ENCODE data around the gene FIGNL1. TPM values are rescaled to one million over a fixed set of nuclear protein-coding genes. Genes with fewer than 3 reads are reported as not detected.

FIGNL1 gene
- total and polyA plus RNA-seq, 2 of the 4 experiments (the other 2 are of a cell fraction) = 8.2 to 27.1 TPM

DNA sequence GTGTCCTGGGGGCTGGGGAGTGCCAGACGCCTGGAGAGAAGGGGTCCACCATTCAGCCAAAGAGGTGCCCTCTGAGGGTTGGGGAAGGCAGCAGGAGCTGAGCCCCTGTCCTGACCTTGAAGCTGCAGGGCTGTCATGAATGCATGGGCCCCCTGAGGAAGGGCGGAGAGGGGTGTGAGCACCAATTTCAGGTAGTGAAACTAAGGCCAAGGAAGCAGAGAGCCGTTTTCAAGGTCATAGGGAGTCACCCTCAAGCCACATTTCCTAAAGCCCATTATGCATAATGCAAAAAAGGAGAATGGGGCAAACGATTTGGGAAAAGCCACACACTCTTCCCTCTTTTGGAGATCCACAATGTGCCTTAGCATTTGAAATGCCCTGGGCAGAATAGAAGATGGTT lies 37.2 kb downstream of the FIGNL1 start:
- Histone ChIP-seq H3K79me1 (ENCODE audit: low read depth in 1 of 2, low read length in 2 of 2) (no peaks in the 10 kb centered on the region), H2AFZ (replicated peaks; ENCODE audit: low read length, poor library complexity) (no peak overlapping the region), H2BK120ac (ENCODE audit: low read depth, low read length) (no peak overlapping the region), H4K8ac (ENCODE audit: low read depth in 2 of 2, low read length in 2 of 2) (no peak overlapping the region), H3K4ac (ENCODE audit: low read depth, low read length) (no peak overlapping the region), H3K9me1 (ENCODE audit: insufficient read depth, low read length) (no peaks in the 10 kb centered on the region), H4K20me1 (ENCODE audit: insufficient read depth, low read length) (no peaks in the 10 kb centered on the region), H3K9me3 (ENCODE audit: control insufficient read depth, insufficient read depth, low read length) (no peaks in the 10 kb centered on the region), H2BK15ac (ENCODE audit: low read depth, low read length) (no peak overlapping the region), H3K9ac (ENCODE audit: low read depth, low read length) (no peak overlapping the region), H3K27me3 (ENCODE audit: control insufficient read depth, insufficient read depth, low read length) (peaks cover 5% of the 10 kb centered on the region), H3K14ac (replicated peaks; ENCODE audit: low read depth, low read length) (no peak overlapping the region), H2AK5ac (ENCODE audit: low read depth, low read length) (no peak overlapping the region), H3K4me2 (ENCODE audit: low read depth, low read length) (no peak overlapping the region), H3K36me3 (ENCODE audit: control insufficient read depth, insufficient read depth, low read length) (no peaks in the 10 kb centered on the region), H2BK20ac (ENCODE audit: low read depth, low read length) (no peak overlapping the region), H3K27ac (ENCODE audit: insufficient read depth, low read length) (no peak overlapping the region), H2BK5ac (ENCODE audit: low read depth, low read length, poor library complexity, severe bottlenecking) (no peak overlapping the region), H4K91ac (ENCODE audit: insufficient read depth, low read depth, low read length) (no peak overlapping the region), H3K4me3 (ENCODE audit: insufficient read depth, low read depth, low read length) (no peak overlapping the region), H2AK9ac (replicated peaks; ENCODE audit: low read depth, low read length, poor library complexity) (no peak overlapping the region), H3K18ac (ENCODE audit: low read depth, low read length) (no peak overlapping the region), H3K4me1 (ENCODE audit: control insufficient read depth, insufficient read depth, low read length) (no peaks in the 10 kb centered on the region), H4K5ac (ENCODE audit: low read depth, low read length) (no peak overlapping the region), H3K23ac (ENCODE audit: low read depth, low read length) (no peak overlapping the region), H3K56ac (ENCODE audit: extremely low read depth, insufficient read depth, low read length) (no peak overlapping the region)
- in situ Hi-C loops (cut with MboI; ENCODE audit: low sequenced_read_pairs) = no loop called here
- ATAC-seq (ENCODE audit: low read depth) (no peak), DNase-seq (no peak)
- POLR2A ChIA-PET (ENCODE audit: unreplicated experiment) = no interaction called here
- WGBS, 2 experiments (ENCODE audit: extremely low coverage in 2 of 2, insufficient read length in 1 of 2) = 50% methylated on average over 1 of the region's 4 CpGs; no CpG with 5 or more reads in 1 of the 2 experiments
- intact Hi-C loops (cut with micrococcal nuclease) = no loop called here
- dilution Hi-C loops (cut with HindIII; ENCODE audit: low sequenced_read_pairs, unreplicated experiment) = no loop called here
- no TSS peak for BruUV-seq (replicated peaks)
- TF ChIP-seq BHLHE40 (IDR thresholded peaks at IDR 0.05; ENCODE audit: low read depth, low read length) = no peak
- TF ChIP-seq CHD1 (IDR thresholded peaks at IDR 0.05; ENCODE audit: low read depth, low read length) = no peak
- no peak for TF ChIP-seq CEBPB (IDR thresholded peaks at IDR 0.05; ENCODE audit: low read depth, low read length)
- TF ChIP-seq MXI1 (IDR thresholded peaks at IDR 0.05; ENCODE audit: borderline replicate concordance, low read depth, low read length) = no peak
- TF ChIP-seq RCOR1 (IDR thresholded peaks at IDR 0.05; ENCODE audit: insufficient replicate concordance, low read length) = no peak
- TF ChIP-seq SMC3 (IDR thresholded peaks at IDR 0.05; ENCODE audit: low read depth, low read length) = no peak
- no peak for TF ChIP-seq USF2 (IDR thresholded peaks at IDR 0.05; ENCODE audit: low read depth, low read length)
- TF ChIP-seq NFE2L2 (IDR thresholded peaks at IDR 0.05; ENCODE audit: low read depth, low read length) = no peak
- no peak for TF ChIP-seq MAZ (IDR thresholded peaks at IDR 0.05; ENCODE audit: borderline replicate concordance, low read depth, low read length)
- no peak for TF ChIP-seq FOS (IDR thresholded peaks at IDR 0.05; ENCODE audit: low read depth, low read length)
- no peak for TF ChIP-seq RFX5 (IDR thresholded peaks at IDR 0.05; ENCODE audit: low read depth, low read length)
- no peak for TF ChIP-seq CTCF (conservative IDR thresholded peaks at IDR 0.05; ENCODE audit: low read depth, low read length)
- CTCF ChIA-PET = no interaction called here
